GM21423 (cell line): ENCODE data around the gene ZBED6.

ENCODE experiments used
- ATAC-seq: cut with Tn5 transposase; IDR thresholded peaks from one replicate; pipeline ENCODE4 v1.9.1; 2021; ENCODE audit warnings: mild to moderate bottlenecking, moderate library complexity; ENCODE audit not compliant: unreplicated experiment

ZBED6 gene

DNA sequence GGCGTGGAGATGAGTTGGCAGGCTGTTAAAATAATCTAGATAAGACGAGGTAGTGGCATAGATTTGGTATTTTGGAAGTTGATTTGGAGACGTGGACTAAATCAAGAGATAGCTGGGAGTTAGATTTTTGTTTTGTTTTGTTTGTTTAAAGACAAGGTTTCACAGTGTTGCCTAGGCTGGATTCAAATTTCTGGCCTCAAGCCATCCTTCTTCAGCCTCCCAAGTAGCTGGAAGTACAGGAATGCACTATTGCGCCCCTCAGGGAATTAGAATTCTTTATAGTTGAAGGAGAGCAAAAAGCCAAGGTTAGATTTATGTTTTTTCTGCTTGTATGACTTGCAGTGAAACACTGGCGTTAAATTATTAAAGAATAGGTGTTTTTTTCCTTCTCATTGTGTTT, 43.7 kb downstream of the ZBED6 start:
- ATAC-seq, result no peak

- ATAC-seq, result no peak
Observed at GRCh38 chr1:203840208-203840808, 44.9 kb downstream of the ZBED6 start.

GRCh38 chr1:203842559-203842876, 47.1 kb downstream of the ZBED6 start:
- ATAC-seq, result no peak

DNA sequence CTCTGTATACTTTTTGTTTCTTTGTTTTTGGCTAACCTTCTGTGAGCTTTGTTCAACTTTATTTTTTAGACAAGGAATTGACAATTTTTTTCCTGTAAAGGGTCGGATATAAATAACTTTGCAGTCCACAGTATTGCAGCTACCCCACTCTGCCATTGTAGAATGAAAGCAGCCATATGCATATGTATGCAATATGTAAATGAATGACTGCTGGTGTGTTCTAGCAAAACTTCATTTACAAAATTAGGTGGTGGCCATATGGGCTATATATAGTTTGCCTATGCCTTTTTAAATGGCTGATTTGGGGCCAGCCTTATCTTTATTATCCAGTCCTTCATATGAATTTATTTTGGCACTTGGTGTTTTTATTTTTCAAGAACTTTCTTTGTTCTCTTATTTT, 48.0 kb downstream of the ZBED6 start:
- ATAC-seq, result no peak
